ENCODE measurements around the gene GALNT3. TPM values are rescaled to one million over a fixed set of nuclear protein-coding genes. Genes with fewer than 3 reads are reported as not detected.

Gene GALNT3
- total RNA-seq, 4 donors from 2014 or later: 22.2 to 51.3 (median 37.9) TPM

- TF ChIP-seq CTCF (IDR thresholded peaks at IDR 0.05) (no peak), POLR2A (IDR thresholded peaks at IDR 0.05) (no peak)
- Histone ChIP-seq H3K4me3 (no peak overlapping the region), H3K9me3 (no peaks in the 10 kb centered on the region), H3K27me3 (no peaks in the 10 kb centered on the region), H3K36me3 (no peaks in the 10 kb centered on the region), H3K4me1 (no peaks in the 10 kb centered on the region), H3K27ac (no peak overlapping the region)
- DNase-seq: no peak
These were observed 87.0 kb downstream of the GALNT3 start for GRCh38 chr2:165706960-165707487.

- Histone ChIP-seq H3K4me1 (no peaks in the 10 kb centered on the region), H3K27ac (no peak overlapping the region), H3K36me3 (no peaks in the 10 kb centered on the region), H3K27me3 (no peaks in the 10 kb centered on the region), H3K4me3 (no peak overlapping the region), H3K9me3 (no peaks in the 10 kb centered on the region)
- no peak for DNase-seq
- TF ChIP-seq POLR2A (IDR thresholded peaks at IDR 0.05): no peak
- no peak for TF ChIP-seq CTCF (IDR thresholded peaks at IDR 0.05)
These were observed 92.9 kb downstream of the GALNT3 start for GRCh38 chr2:165701147-165701546.

- TF ChIP-seq CTCF (IDR thresholded peaks at IDR 0.05): no peak
- no peak for TF ChIP-seq POLR2A (IDR thresholded peaks at IDR 0.05)
- Histone ChIP-seq H3K27ac (no peak overlapping the region), H3K9me3 (no peaks in the 10 kb centered on the region), H3K4me3 (no peak overlapping the region), H3K36me3 (no peaks in the 10 kb centered on the region), H3K27me3 (no peaks in the 10 kb centered on the region), H3K4me1 (no peaks in the 10 kb centered on the region)
- no peak for DNase-seq
These were observed 93.5 kb downstream of the GALNT3 start for GRCh38 chr2:165700531-165700930.

DNA sequence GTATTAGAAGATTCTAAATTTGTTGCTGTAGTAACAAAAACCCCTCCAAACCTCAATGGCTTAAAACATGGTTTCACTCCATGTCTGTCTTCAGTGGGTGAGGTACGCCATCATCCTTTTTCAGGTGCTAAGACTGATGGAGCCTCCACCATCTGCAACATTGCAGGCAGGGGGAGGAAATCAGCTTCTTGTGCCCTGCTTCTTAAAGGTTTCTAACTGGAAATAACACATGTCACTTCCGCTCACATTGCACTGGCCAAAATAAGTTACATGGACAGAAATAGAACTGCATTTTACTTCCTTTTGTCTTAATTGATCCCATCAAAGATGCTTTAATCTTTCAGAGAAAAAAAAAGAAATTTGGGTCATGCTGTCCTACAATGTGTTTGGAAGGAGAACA lies 94.1 kb downstream of the GALNT3 start:
- H3K36me3 ChIP-seq: no peaks in the 10 kb centered on the region

DNA sequence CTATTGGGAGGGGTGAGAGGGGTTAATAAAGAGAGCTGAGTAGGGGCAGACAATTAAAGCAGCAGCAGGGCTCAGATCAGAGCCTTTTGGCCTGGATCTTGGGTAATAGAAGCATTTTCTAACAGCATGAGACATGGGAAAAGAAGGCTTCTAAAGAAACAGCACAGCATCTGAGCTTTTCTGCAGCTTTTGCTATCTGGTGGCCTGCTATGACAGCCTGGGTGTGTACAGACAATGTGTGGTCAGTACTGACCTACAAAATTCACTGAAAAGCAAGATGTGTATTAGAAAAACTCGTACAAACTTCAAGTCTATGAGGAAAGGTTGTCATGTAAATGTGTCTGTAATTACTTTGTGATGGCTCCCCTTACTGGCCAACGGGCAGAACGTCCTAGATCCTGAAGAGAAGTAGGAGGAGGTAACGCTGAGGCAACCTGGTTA lies 95.6 kb downstream of the GALNT3 start:
- DNase-seq: peak in 2 of 3 donors; percentile 17 to 56
- no peak overlapping the region for H3K4me3 ChIP-seq
- H3K4me1 ChIP-seq: no peaks in the 10 kb centered on the region
- no peaks in the 10 kb centered on the region for H3K9me3 ChIP-seq
- peak in 4 of 6 experiments; percentile 28 to 63 (median 56) for TF ChIP-seq CTCF (IDR thresholded peaks at IDR 0.05)
- no peak for TF ChIP-seq POLR2A (IDR thresholded peaks at IDR 0.05)
- no peak overlapping the region for H3K27ac ChIP-seq
- no peaks in the 10 kb centered on the region for H3K36me3 ChIP-seq
- H3K27me3 ChIP-seq: no peaks in the 10 kb centered on the region

More for the DNA sequence above, 94.1 kb downstream of the GALNT3 start:
- Histone ChIP-seq H3K4me3 (no peak overlapping the region), H3K27me3 (no peaks in the 10 kb centered on the region), H3K4me1 (no peaks in the 10 kb centered on the region), H3K27ac (no peak overlapping the region), H3K9me3 (no peaks in the 10 kb centered on the region)
- TF ChIP-seq POLR2A (IDR thresholded peaks at IDR 0.05) (no peak), CTCF (IDR thresholded peaks at IDR 0.05) (no peak)
- DNase-seq: no peak

All from Peyer's patch (tissue), 4 donors.